Stomach (tissue), 4 donors: ENCODE measurements around the gene ST6GALNAC6.

ENCODE experiments used
- POLR2A ChIP-seq, 4 donors: fragments of 450-650 bp; IDR thresholded peaks; one replicate each; pipeline ENCODE4 v1.6.1; 2016; ENCODE audit warnings: antibody characterized with exemption in 4 of 4, control low read depth in 2 of 4, mild to moderate bottlenecking in 1 of 4, moderate library complexity in 1 of 4
- TF ChIP-seq, protein P1 (sequence below), 7 experiments: fragments of 450-650 bp in 4 of 7; fragments of 200-600 bp in 3 of 7; sonication (generic) in 3 of 7; IDR thresholded peaks; one replicate each; pipeline ENCODE4 v1.5.1; 2016 to 2019; ENCODE audit warnings: antibody characterized with exemption in 7 of 7, control low read depth in 2 of 7, mild to moderate bottlenecking in 1 of 7

DNA sequence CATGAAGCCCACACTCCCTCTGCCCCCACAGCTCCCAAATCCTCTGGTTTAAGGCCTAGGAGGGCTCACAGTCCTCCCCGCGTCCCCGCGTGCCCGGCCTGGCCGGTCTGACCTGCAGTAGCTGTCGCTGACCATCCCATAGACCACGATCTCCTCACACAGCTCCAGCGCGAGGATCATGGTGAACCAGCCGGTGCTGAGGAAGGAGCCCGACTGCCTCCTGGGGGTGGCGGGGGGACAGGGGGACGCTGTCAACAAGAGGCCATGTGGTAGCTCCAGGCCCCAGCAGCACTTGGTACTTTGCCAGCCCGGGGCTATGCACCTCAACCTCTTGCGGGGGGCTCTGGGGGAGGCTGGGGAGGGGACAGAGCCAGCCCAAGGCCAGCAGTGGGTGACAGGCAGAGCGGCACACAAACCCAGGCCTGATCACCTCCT is 10.5 kb upstream of the ST6GALNAC6 start:
- TF ChIP-seq, protein P1, sequence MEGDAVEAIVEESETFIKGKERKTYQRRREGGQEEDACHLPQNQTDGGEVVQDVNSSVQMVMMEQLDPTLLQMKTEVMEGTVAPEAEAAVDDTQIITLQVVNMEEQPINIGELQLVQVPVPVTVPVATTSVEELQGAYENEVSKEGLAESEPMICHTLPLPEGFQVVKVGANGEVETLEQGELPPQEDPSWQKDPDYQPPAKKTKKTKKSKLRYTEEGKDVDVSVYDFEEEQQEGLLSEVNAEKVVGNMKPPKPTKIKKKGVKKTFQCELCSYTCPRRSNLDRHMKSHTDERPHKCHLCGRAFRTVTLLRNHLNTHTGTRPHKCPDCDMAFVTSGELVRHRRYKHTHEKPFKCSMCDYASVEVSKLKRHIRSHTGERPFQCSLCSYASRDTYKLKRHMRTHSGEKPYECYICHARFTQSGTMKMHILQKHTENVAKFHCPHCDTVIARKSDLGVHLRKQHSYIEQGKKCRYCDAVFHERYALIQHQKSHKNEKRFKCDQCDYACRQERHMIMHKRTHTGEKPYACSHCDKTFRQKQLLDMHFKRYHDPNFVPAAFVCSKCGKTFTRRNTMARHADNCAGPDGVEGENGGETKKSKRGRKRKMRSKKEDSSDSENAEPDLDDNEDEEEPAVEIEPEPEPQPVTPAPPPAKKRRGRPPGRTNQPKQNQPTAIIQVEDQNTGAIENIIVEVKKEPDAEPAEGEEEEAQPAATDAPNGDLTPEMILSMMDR (IDR thresholded peaks at IDR 0.05), result no peak
- no peak for TF ChIP-seq POLR2A (IDR thresholded peaks at IDR 0.05)
